ENCODE results near the gene SMIM1. TPM values are rescaled to one million over a fixed set of nuclear protein-coding genes. Genes with fewer than 3 reads are reported as not detected.

Gene SMIM1
- total and polyA plus RNA-seq, 2 experiments from 2014 or later: not detected

DNA sequence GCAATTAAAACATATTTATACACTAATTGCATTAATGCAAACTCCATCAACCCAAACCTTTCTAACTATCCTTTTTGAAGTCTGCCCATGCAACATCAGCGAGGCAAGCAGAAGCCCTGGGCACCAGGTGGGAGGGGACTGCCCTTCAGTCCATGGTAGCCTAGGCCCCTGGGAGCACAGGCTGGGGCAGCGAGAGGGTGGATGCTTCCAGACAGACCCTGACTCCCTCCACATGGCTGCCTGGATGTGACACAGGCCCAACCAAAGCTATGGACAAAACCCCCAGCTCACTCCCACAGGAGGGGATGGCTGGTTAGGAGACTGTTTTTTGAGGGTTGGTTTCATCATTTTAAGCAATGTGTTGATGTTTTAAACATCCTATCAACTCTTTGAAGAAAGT lies 41.5 kb downstream of the SMIM1 start:
- no peak for DNase-seq
- Histone ChIP-seq H3K9me3 (ENCODE audit: low read depth) (no peaks in the 10 kb centered on the region), H3K36me3 (ENCODE audit: low read depth) (no peaks in the 10 kb centered on the region), H3K4me3 (no peak overlapping the region), H3K4me1 (ENCODE audit: insufficient read depth) (no peaks in the 10 kb centered on the region), H3K9me2 (ENCODE audit: insufficient read depth) (no peaks in the 10 kb centered on the region), H3K9ac (no peak overlapping the region), H3K4me2 (ENCODE audit: unreplicated experiment) (no peak overlapping the region), H3K79me2 (ENCODE audit: insufficient read depth) (no peaks in the 10 kb centered on the region), H3F3A (ENCODE audit: insufficient read depth) (peaks cover 3% of the 10 kb centered on the region; the same call in 1 of the 2 replicates), H3K27ac (no peak overlapping the region), H2AFZ (no peak overlapping the region), H3K27me3 (replicated peaks; ENCODE audit: insufficient read depth) (no peaks in the 10 kb centered on the region), H4K20me1 (ENCODE audit: insufficient read depth) (no peaks in the 10 kb centered on the region)
- no peak for TF ChIP-seq EZH2 (IDR thresholded peaks at IDR 0.05; ENCODE audit: insufficient read depth, poor library complexity, severe bottlenecking)
- no peak for TF ChIP-seq EZH2phosphoT487 (IDR thresholded peaks at IDR 0.05; ENCODE audit: insufficient read depth, low read depth)
- WGBS, 2 experiments (ENCODE audit: low coverage in 1 of 2, low lambda C conversion rate in 2 of 2, missing lambda C conversion rate in 2 of 2): 81 to 85% methylated on average over 2 of the region's 2 CpGs
- in situ Hi-C loops (cut with MboI): no loop called here

DNA sequence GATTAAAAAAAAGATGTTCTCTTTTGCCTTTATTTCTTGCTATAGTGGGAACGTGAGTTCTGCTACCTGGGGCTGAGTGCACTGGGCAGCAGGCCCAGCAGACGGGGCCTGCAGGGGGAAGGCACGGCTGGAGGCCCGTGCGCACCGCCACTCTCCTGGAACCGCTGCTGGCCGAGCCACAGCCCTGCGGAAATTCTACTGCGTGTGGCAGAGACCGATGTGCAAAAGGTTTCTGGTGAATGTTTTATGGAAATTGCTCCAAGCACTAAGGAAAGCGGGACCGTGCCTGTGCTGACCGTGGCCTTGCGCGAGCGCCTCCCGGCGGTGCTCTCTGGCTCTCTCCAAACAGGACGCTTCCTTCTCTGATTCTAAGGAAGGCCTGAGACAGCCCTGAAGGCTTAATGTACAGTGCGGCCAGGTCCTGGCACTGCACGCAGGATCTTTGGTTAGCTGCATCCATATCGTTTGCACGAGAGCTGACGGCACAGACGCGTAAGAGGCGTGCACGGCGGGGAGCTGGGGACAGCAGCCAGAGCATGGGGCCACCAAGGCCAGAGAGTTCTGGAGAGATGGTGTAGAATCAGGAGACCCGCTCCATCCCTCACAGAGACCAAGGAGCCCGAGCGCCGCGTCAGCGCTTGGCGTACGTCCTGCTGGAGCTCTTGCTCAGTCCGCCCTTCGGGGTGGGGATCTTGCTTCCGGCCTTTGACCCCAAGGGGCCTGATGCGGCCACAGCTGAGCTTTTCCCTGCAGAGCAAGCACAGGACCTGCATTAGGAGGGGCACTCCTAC lies 42.4 kb downstream of the SMIM1 start:
- no peak for TF ChIP-seq EZH2phosphoT487 (IDR thresholded peaks at IDR 0.05; ENCODE audit: insufficient read depth, low read depth)
- no peak for TF ChIP-seq EZH2 (IDR thresholded peaks at IDR 0.05; ENCODE audit: insufficient read depth, poor library complexity, severe bottlenecking)
- Histone ChIP-seq H3K9ac (no peak overlapping the region), H3K36me3 (ENCODE audit: low read depth) (no peaks in the 10 kb centered on the region), H3K4me1 (ENCODE audit: insufficient read depth) (no peaks in the 10 kb centered on the region), H2AFZ (no peak overlapping the region), H3K9me3 (ENCODE audit: low read depth) (no peaks in the 10 kb centered on the region), H3K79me2 (ENCODE audit: insufficient read depth) (no peaks in the 10 kb centered on the region), H3K9me2 (ENCODE audit: insufficient read depth) (no peaks in the 10 kb centered on the region), H3K27me3 (replicated peaks; ENCODE audit: insufficient read depth) (no peaks in the 10 kb centered on the region), H3K4me2 (ENCODE audit: unreplicated experiment) (no peak overlapping the region), H3K27ac (no peak overlapping the region), H3K4me3 (no peak overlapping the region), H4K20me1 (ENCODE audit: insufficient read depth) (no peaks in the 10 kb centered on the region), H3F3A (ENCODE audit: insufficient read depth) (peaks cover 3% of the 10 kb centered on the region; the same call in 1 of the 2 replicates)
- 92 to 93% methylated on average over 38 to 42 of the region's 42 CpGs for WGBS, 2 experiments (ENCODE audit: low coverage in 1 of 2, low lambda C conversion rate in 2 of 2, missing lambda C conversion rate in 2 of 2)
- in situ Hi-C loops (cut with MboI): no loop called here
- no peak for DNase-seq

DNA sequence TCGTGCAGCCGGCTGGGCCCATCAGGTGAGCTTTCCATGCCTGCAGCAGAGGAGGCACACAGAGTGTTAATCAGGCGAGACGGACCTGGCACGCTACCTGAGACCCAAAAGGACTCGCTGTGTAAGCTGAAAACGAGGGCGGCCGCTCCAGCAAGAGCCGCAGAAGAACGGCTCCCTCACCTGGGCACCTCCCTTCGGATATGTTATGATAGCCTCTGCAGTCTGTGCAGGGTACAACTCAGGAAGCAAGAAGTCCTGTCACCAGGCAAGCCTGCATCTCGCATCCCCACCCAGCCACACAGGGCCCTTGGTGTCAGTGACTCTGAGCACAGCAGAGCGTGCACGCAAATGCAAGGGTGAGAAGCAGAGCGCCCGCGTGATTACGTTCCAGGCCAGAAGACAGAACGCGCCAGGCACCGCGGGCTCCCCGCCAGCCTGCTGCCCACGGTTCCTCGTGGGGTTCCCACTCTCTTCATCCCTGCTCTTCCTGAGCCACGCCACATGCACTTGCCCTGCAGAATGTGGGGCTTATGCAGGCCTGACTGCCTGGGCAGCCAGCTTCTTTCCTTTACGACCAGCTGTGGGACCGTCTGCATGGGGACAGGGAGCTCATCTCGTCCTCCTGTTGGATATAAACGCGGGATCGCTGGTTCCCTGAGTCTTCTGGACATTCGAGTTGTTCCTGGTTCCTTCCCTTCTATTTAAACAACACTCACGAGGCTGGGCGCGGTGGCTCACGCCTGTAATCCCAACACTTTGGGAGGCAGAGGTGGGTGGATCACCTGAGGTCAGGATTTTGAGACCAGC lies 44.0 kb downstream of the SMIM1 start:
- WGBS, 2 experiments (ENCODE audit: low coverage in 1 of 2, low lambda C conversion rate in 2 of 2, missing lambda C conversion rate in 2 of 2): 91 to 92% methylated on average over 38 of the region's 38 CpGs
- no peaks in the 10 kb centered on the region for H3K79me2 ChIP-seq (ENCODE audit: insufficient read depth)
- H3F3A ChIP-seq (ENCODE audit: insufficient read depth): peaks cover 3% of the 10 kb centered on the region; the same call in 1 of the 2 replicates
- H4K20me1 ChIP-seq (ENCODE audit: insufficient read depth): no peaks in the 10 kb centered on the region
- DNase-seq: no peak
- in situ Hi-C loops (cut with MboI): no loop called here
- H3K9ac ChIP-seq: no peak overlapping the region
- no peak overlapping the region for H3K4me3 ChIP-seq
- H2AFZ ChIP-seq: no peak overlapping the region
- no peak for TF ChIP-seq EZH2 (IDR thresholded peaks at IDR 0.05; ENCODE audit: insufficient read depth, poor library complexity, severe bottlenecking)
- TF ChIP-seq EZH2phosphoT487 (IDR thresholded peaks at IDR 0.05; ENCODE audit: insufficient read depth, low read depth): no peak
- no peaks in the 10 kb centered on the region for H3K27me3 ChIP-seq (replicated peaks; ENCODE audit: insufficient read depth)
- no peaks in the 10 kb centered on the region for H3K4me1 ChIP-seq (ENCODE audit: insufficient read depth)
- H3K9me2 ChIP-seq (ENCODE audit: insufficient read depth): no peaks in the 10 kb centered on the region
- H3K9me3 ChIP-seq (ENCODE audit: low read depth): no peaks in the 10 kb centered on the region
- no peaks in the 10 kb centered on the region; the same call in 1 of the 2 replicates for H3K36me3 ChIP-seq (ENCODE audit: low read depth)
- no peak overlapping the region for H3K4me2 ChIP-seq (ENCODE audit: unreplicated experiment)
- no peak overlapping the region for H3K27ac ChIP-seq

DNA sequence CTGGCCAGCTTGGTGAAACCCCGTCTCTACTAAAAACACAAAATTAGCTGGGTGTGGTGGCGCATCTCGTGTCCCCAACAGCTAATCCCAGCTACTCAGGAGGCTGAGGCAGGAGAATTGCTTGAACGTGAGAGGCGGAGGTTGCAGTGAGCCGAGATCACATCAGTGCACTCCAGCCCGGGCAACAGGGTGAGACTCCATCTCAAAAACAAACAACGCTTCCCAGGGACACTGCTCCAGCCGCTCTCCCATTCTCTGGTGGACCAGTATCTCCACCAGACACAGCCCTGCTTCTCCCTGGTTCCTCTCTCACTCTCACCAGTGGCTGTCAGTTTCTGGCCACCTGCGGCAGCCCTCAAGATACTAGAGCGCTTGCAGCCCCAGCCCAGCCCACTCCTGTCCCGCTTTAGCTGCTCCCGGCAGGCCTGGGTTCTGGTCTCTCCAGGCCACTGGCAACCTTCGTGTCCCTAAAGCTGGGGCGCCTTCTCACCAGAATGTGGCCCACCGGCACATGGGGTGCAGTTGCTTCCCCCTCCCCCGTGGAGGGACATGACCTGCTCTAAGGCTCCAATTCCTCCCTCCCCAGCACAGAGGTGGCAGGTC lies 44.7 kb downstream of the SMIM1 start:
- WGBS, 2 experiments (ENCODE audit: low coverage in 1 of 2, low lambda C conversion rate in 2 of 2, missing lambda C conversion rate in 2 of 2): 95 to 98% methylated on average over 17 of the region's 17 CpGs
- Histone ChIP-seq H3K79me2 (ENCODE audit: insufficient read depth) (no peaks in the 10 kb centered on the region), H3K9ac (no peak overlapping the region), H3K4me3 (no peak overlapping the region), H3F3A (ENCODE audit: insufficient read depth) (no peaks in the 10 kb centered on the region), H3K4me1 (ENCODE audit: insufficient read depth) (no peaks in the 10 kb centered on the region), H3K9me2 (ENCODE audit: insufficient read depth) (no peaks in the 10 kb centered on the region), H2AFZ (no peak overlapping the region), H3K4me2 (ENCODE audit: unreplicated experiment) (no peak overlapping the region), H3K27ac (no peak overlapping the region), H4K20me1 (ENCODE audit: insufficient read depth) (no peaks in the 10 kb centered on the region), H3K36me3 (ENCODE audit: low read depth) (no peaks in the 10 kb centered on the region; the same call in 1 of the 2 replicates), H3K9me3 (ENCODE audit: low read depth) (no peaks in the 10 kb centered on the region), H3K27me3 (replicated peaks; ENCODE audit: insufficient read depth) (no peaks in the 10 kb centered on the region)
- no peak for TF ChIP-seq EZH2 (IDR thresholded peaks at IDR 0.05; ENCODE audit: insufficient read depth, poor library complexity, severe bottlenecking)
- TF ChIP-seq EZH2phosphoT487 (IDR thresholded peaks at IDR 0.05; ENCODE audit: insufficient read depth, low read depth): no peak
- in situ Hi-C loops (cut with MboI): no loop called here
- no peak for DNase-seq
